HCT116 (cell line): Measurements from ENCODE around the gene RGS6.

Source experiments
- ATF3 ChIP-seq: IDR thresholded peaks from 2 replicates; pipeline ENCODE4 v1.6.1; 2012
- CTCF ChIP-seq, 3 experiments: fragments of 200-600 bp in 1 of 3; sonication (generic) in 1 of 3; IDR thresholded peaks in 2 of 3; conservative IDR thresholded peaks in 1 of 3; 2 replicates each; pipeline ENCODE4 v1.5.1; 2012 to 2017; ENCODE audit warnings: low read depth in 2 of 3, low read length in 2 of 3, antibody characterized with exemption in 1 of 3, borderline replicate concordance in 1 of 3, control low read depth in 1 of 3, mild to moderate bottlenecking in 1 of 3, mixed read lengths in 1 of 3, mixed run types in 1 of 3, moderate library complexity in 1 of 3; ENCODE audit not compliant: insufficient read depth in 1 of 3
- FOSL1 ChIP-seq: IDR thresholded peaks from 2 replicates; pipeline ENCODE4 v1.6.1; 2012; ENCODE audit warnings: low read depth
- POLR2A ChIP-seq: IDR thresholded peaks from 2 replicates; pipeline ENCODE4 v1.7.0; 2011; ENCODE audit warnings: borderline replicate concordance; ENCODE audit not compliant: insufficient read depth, insufficient read length; ENCODE audit errors: extremely low read depth
- REST ChIP-seq: IDR thresholded peaks from 2 replicates; pipeline ENCODE4 v1.6.1; 2012; ENCODE audit warnings: low read depth
- SIN3A ChIP-seq: IDR thresholded peaks from 2 replicates; pipeline ENCODE4 v1.6.1; 2012; ENCODE audit warnings: low read depth
- ZBTB33 ChIP-seq: IDR thresholded peaks from 2 replicates; pipeline ENCODE4 v1.6.1; 2011; ENCODE audit warnings: mild to moderate bottlenecking, low read length, moderate library complexity; ENCODE audit not compliant: insufficient replicate concordance; ENCODE audit errors: extremely low read depth
- ZNF274 ChIP-seq: fragments of 200-500 bp; sonication (Bioruptor generic); IDR thresholded peaks from 2 replicates; pipeline ENCODE4 v1.6.1; 2014; ENCODE audit warnings: mild to moderate bottlenecking, low read depth, low read length, inconsistent platforms

GRCh38 chr14:72261068-72261467, 328.8 kb downstream of the RGS6 start:
- TF ChIP-seq CTCF (IDR thresholded peaks at IDR 0.05 in 2 of 3, conservative IDR thresholded peaks at IDR 0.05 in 1 of 3; ENCODE audit: borderline replicate concordance in 1 of 3, insufficient read depth in 1 of 3, low read depth in 2 of 3, low read length in 2 of 3) (no peak), ATF3 (no peak), FOSL1 (no peak), ZNF274 (no peak), REST (no peak), POLR2A (no peak), SIN3A (no peak), ZBTB33 (no peak)
